Naive thymus-derived CD4-positive, alpha-beta T cell (primary cell): Measurements from ENCODE around the gene FAF1. TPM values are rescaled to one million over a fixed set of nuclear protein-coding genes. Genes with fewer than 3 reads are reported as not detected.
"Not testable (repeated sequence)": the region's sequence is repeated elsewhere in the genome, so short reads cannot be mapped to it uniquely, and the experiment has no call there.

Source experiments
- ATAC-seq: fragments of 150-1000 bp; cut with Tn5 transposase; 2 replicates; pipeline ENCODE4 v1.10.0; 2021; ENCODE audit warnings: mild to moderate bottlenecking, moderate library complexity
- CTCF ChIA-PET: fragments of 350-600 bp; sonication (Branson Sonifier 250); formaldehyde crosslinking; loops from one replicate; lab custom pipeline; 2021; ENCODE audit warnings: antibody characterized with exemption; lab: Charles Lee
- POLR2A ChIA-PET: fragments of 350-600 bp; sonication (Branson Sonifier 250); formaldehyde crosslinking; loops from one replicate; lab custom pipeline; 2021; ENCODE audit warnings: antibody characterized with exemption, inconsistent platforms; lab: Charles Lee
- DNase-seq, 9 donors: peaks; one replicate each; pipeline versions ENCODE4 v3.0.0 to v3.0.0-alpha.2; 2020 to 2022; ENCODE audit warnings: mixed read lengths in 1 of 9
- H3K27ac ChIP-seq: one replicate; pipeline ENCODE4 v1.7.0; 2013; ENCODE audit warnings: mild to moderate bottlenecking, low read depth, low read length, moderate library complexity
- H3K27me3 ChIP-seq, 2 donors: one replicate each; pipeline ENCODE4 v1.7.0; 2013; ENCODE audit warnings: low read length in 2 of 2, mild to moderate bottlenecking in 2 of 2, moderate library complexity in 2 of 2; ENCODE audit not compliant: control insufficient read depth in 2 of 2, insufficient read depth in 2 of 2
- H3K36me3 ChIP-seq, 3 experiments: 1 replicate in 2 of 3; 2 replicates in 1 of 3; pipeline ENCODE4 v1.7.0; 2013; ENCODE audit warnings: low read length in 3 of 3, mild to moderate bottlenecking in 3 of 3, moderate library complexity in 1 of 3; ENCODE audit not compliant: insufficient read depth in 3 of 3, control insufficient read depth in 2 of 3
- H3K4me1 ChIP-seq, 2 donors: one replicate each; pipeline ENCODE4 v1.7.0; 2013; ENCODE audit warnings: low read length in 2 of 2, mild to moderate bottlenecking in 2 of 2, moderate library complexity in 1 of 2; ENCODE audit not compliant: control insufficient read depth in 2 of 2, insufficient read depth in 2 of 2
- H3K4me3 ChIP-seq: 2 replicates; pipeline ENCODE4 v1.7.0; 2013; ENCODE audit warnings: mild to moderate bottlenecking, low read length
- H3K9me3 ChIP-seq, 3 experiments: 1 replicate in 2 of 3; 2 replicates in 1 of 3; pipeline ENCODE4 v1.7.0; 2013; ENCODE audit warnings: low read length in 3 of 3; ENCODE audit not compliant: control insufficient read depth in 2 of 3
- H3K27ac Mint-ChIP-seq, 9 donors: one replicate each; pipeline ENCODE4 v1.8.0; 2020 to 2022; ENCODE audit warnings: mixed read lengths in 9 of 9, mild to moderate bottlenecking in 8 of 9, moderate library complexity in 5 of 9, inconsistent platforms in 2 of 9
- H3K27me3 Mint-ChIP-seq, 5 donors: one replicate each; pipeline ENCODE4 v1.8.0; 2021 to 2022; ENCODE audit warnings: mixed read lengths in 5 of 5, mild to moderate bottlenecking in 1 of 5
- H3K36me3 Mint-ChIP-seq, 5 donors: one replicate each; pipeline ENCODE4 v1.8.0; 2020 to 2022; ENCODE audit warnings: mixed read lengths in 5 of 5, mild to moderate bottlenecking in 3 of 5, inconsistent platforms in 1 of 5
- H3K4me1 Mint-ChIP-seq, 7 donors: one replicate each; pipeline ENCODE4 v1.8.0; 2020 to 2022; ENCODE audit warnings: mixed read lengths in 7 of 7, mild to moderate bottlenecking in 3 of 7, inconsistent platforms in 1 of 7
- H3K4me3 Mint-ChIP-seq, 10 donors: one replicate each; pipeline ENCODE4 v1.8.0; 2020 to 2022; ENCODE audit warnings: mild to moderate bottlenecking in 10 of 10, mixed read lengths in 10 of 10, moderate library complexity in 6 of 10, inconsistent platforms in 2 of 10
- H3K9me3 Mint-ChIP-seq, 11 donors: one replicate each; pipeline ENCODE4 v1.8.0; 2020 to 2022; ENCODE audit warnings: mixed read lengths in 11 of 11, mild to moderate bottlenecking in 4 of 11, inconsistent platforms in 1 of 11, moderate library complexity in 1 of 11
- intact Hi-C, 2 donors: fragments of 100-400 bp; cut with micrococcal nuclease; formaldehyde crosslinking; loops; one replicate each; pipeline ENCODE4 v1.15.1; 2023
- polyA plus RNA-seq, 2 donors: library from polyadenylated mRNA; unstranded; fragments of 300-500 nt; fragmentation: Illumina TruSeq; gene quantifications; one replicate each; pipeline ENCODE4 v1.2.3, GENCODE V29; 2021
- total RNA-seq, 6 experiments: library from RNA in 5 of 6; stranded (reverse) in 5 of 6; gene quantifications; 1 replicate in 5 of 6; 2 replicates in 1 of 6; pipeline ENCODE4 v1.2.3 and lab custom pipeline; 2021 to 2026

Gene FAF1
- total and polyA plus RNA-seq, 7 experiments from 2014 or later = 36.9 to 66.6 (median 48.5) TPM

DNA sequence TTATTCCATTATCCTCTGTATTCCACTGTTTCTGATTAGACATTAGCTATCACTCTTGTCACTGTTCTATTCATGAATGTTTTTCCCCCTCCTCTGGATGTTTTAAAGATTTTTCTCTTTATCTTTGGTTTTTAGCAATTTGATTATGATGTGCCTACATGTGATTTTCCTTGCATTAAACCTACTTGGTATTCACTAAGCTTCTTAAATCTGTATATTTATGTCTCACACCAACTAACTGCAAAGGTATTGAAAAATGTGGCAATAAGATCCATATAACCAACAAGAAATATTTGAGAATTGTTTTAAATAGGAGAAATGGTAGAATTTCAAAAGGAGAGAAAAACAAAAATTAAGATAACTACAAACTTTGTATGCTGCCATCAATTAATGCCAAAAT, 25.2 kb downstream of the FAF1 start:
- ChIA-PET CTCF (no interaction called here), POLR2A (no interaction called here)
- peaks cover 16 to 59% (median 49%) of the 10 kb centered on the region in 7 donors for H3K4me1 Mint-ChIP-seq
- Histone ChIP-seq H3K27me3 (no peaks in the 10 kb centered on the region), H3K4me3 (no peak overlapping the region), H3K36me3 (no peaks in the 10 kb centered on the region), H3K27ac (no peak overlapping the region), H3K4me1 (no peaks in the 10 kb centered on the region), H3K9me3 (no peaks in the 10 kb centered on the region)
- ATAC-seq (no peak), DNase-seq (no peak)
- H3K36me3 Mint-ChIP-seq = peaks cover 0 to 3% (median 0%) of the 10 kb centered on the region in 5 donors
- H3K4me3 Mint-ChIP-seq = no peak overlapping the region
- intact Hi-C loops = loop anchor here in 1 of 2 donors (5.0 kb wide), 1 partner anchor 32 kb away; no protein-coding TSS in a partner anchor
- no peaks in the 10 kb centered on the region for H3K27me3 Mint-ChIP-seq
- H3K9me3 Mint-ChIP-seq = no peaks in the 10 kb centered on the region
- peak overlapping the region in 2 of 9 donors; percentile 25 to 28 for H3K27ac Mint-ChIP-seq

GRCh38 chr1:50933770-50934169, 26.3 kb downstream of the FAF1 start:
- Mint-ChIP-seq H3K27ac (peak overlapping the region in 2 of 9 donors; percentile 12 to 46), H3K4me1 (peaks cover 18 to 59% (median 49%) of the 10 kb centered on the region in 7 donors)
- H3K36me3 ChIP-seq, H3K27me3 Mint-ChIP-seq, H3K9me3 ChIP-seq, H3K4me3 Mint-ChIP-seq, POLR2A ChIA-PET, H3K36me3 Mint-ChIP-seq, CTCF ChIA-PET, H3K9me3 Mint-ChIP-seq, DNase-seq, ATAC-seq, H3K27ac ChIP-seq, H3K4me1 ChIP-seq, H3K27me3 ChIP-seq, H3K4me3 ChIP-seq: not testable (repeated sequence)
- intact Hi-C loops = loop anchor here in 1 of 2 donors (5.0 kb wide), 1 partner anchor 34 kb away; no protein-coding TSS in a partner anchor

DNA sequence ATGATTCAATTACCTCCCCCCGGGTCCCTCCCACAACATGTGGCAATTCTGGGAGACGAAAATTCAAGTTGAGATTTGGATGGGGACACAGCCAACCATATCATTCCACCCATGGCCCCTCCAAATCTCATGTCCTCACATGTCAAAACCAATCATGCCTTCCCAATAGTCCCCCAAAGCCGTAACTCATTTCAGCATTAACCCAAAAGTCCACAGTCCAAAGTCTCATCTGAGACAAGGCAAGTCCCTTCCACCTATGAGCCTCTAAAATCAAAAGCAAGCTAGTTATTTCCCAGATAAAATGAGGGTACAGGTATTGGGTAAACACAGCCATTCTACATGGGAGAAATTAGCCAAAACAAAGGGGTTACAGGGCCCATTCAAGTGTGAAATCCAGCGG, 28.0 kb downstream of the FAF1 start:
- H3K4me3 ChIP-seq, H3K4me3 Mint-ChIP-seq, ATAC-seq, H3K36me3 ChIP-seq, POLR2A ChIA-PET, H3K27me3 Mint-ChIP-seq, H3K36me3 Mint-ChIP-seq, H3K27ac Mint-ChIP-seq, H3K9me3 Mint-ChIP-seq, H3K27me3 ChIP-seq, CTCF ChIA-PET, H3K9me3 ChIP-seq, DNase-seq, H3K27ac ChIP-seq, H3K4me1 ChIP-seq: not testable (repeated sequence)
- H3K4me1 Mint-ChIP-seq = peaks cover 17 to 48% (median 37%) of the 10 kb centered on the region in 7 donors
- intact Hi-C loops = loop anchor here in 1 of 2 donors (5.0 kb wide), 1 partner anchor 35 kb away; no protein-coding TSS in a partner anchor

DNA sequence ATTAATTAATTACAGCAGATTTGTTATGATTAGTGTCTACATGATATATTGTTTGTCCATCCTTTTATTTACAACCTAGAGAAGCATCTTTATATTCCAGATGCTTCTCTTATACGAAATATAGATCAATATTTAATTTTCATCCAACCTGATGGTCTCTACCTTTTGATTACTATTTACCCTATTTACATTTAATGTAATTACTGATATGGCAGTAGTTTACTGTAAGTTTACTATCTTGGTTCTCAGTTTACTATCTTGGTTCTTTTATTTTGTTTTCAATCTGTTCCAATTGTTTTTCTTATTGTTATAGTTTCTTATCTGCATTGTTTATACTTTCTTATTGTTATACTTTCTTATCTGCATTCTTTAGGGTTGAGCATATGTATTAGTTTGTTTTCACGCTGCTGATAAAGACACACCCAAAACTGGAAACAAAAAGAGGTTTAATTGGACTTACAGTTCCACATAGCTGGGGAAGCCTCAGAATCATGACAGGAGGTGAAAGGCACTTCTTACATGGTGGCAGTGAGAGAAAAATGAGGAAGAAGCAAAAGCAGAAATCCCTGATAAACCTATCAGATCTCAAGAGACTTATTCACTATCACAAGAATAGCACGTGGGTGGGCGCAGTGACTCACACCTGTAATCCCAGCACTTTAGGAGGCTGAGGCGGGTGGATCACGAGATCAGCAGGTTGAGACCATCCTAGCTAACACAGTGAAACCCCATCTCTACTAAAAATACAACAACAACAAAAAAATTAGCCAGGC, 28.9 kb downstream of the FAF1 start:
- DNase-seq (no peak), ATAC-seq (no peak)
- intact Hi-C loops = loop anchor here in 1 of 2 donors (5.0 kb wide), 1 partner anchor 36 kb away; no protein-coding TSS in a partner anchor
- no peaks in the 10 kb centered on the region for H3K9me3 Mint-ChIP-seq
- H3K27me3 Mint-ChIP-seq = no peaks in the 10 kb centered on the region
- peaks cover 15 to 45% (median 34%) of the 10 kb centered on the region in 7 donors for H3K4me1 Mint-ChIP-seq
- ChIA-PET CTCF (interaction anchor here (1.2 to 1.9 kb wide), 2 partner anchors 47 to 129 kb away, joined by 5 read pairs; no protein-coding TSS in a partner anchor), POLR2A (no interaction called here)
- Histone ChIP-seq H3K27me3 (no peaks in the 10 kb centered on the region), H3K36me3 (no peaks in the 10 kb centered on the region), H3K27ac (no peak overlapping the region), H3K4me1 (no peaks in the 10 kb centered on the region), H3K9me3 (no peaks in the 10 kb centered on the region), H3K4me3 (no peak overlapping the region)
- no peak overlapping the region for H3K4me3 Mint-ChIP-seq
- peaks cover 0 to 12% (median 10%) of the 10 kb centered on the region in 5 donors for H3K36me3 Mint-ChIP-seq
- H3K27ac Mint-ChIP-seq = peak overlapping the region in 1 of 9 donors; percentile 48

GRCh38 chr1:50930193-50930592, 29.9 kb downstream of the FAF1 start:
- H3K27ac Mint-ChIP-seq = peak overlapping the region in 3 of 9 donors; percentile 3 to 71 (median 29)
- no peak for ATAC-seq
- POLR2A ChIA-PET = interaction anchor here (1.0 to 1.5 kb wide), 3 partner anchors 31 to 259 kb away, joined by 3 to 5 read pairs (median 4); partner anchors contain the start of gene CDKN2C

GRCh38 chr1:50929376-50929958, 30.6 kb downstream of the FAF1 start:
- peak in 6 of 9 donors; percentile 1 to 41 (median 28) for DNase-seq
- Histone ChIP-seq H3K36me3 (no peaks in the 10 kb centered on the region), H3K27ac (no peak overlapping the region), H3K9me3 (no peaks in the 10 kb centered on the region), H3K4me3 (no peak overlapping the region), H3K27me3 (no peaks in the 10 kb centered on the region), H3K4me1 (no peaks in the 10 kb centered on the region)
- Mint-ChIP-seq H3K4me1 (peaks cover 13 to 43% (median 40%) of the 10 kb centered on the region in 7 donors), H3K9me3 (peaks cover 0 to 2% (median 0%) of the 10 kb centered on the region in 11 donors), H3K27ac (no peak overlapping the region), H3K36me3 (peaks cover 0 to 24% (median 18%) of the 10 kb centered on the region in 5 donors), H3K4me3 (no peak overlapping the region), H3K27me3 (no peaks in the 10 kb centered on the region)
- intact Hi-C loops = loop anchor here (1.0 to 10.0 kb wide), 9 partner anchors 31 to 260 kb away; partner anchors contain the start of gene FAF1 (in 1 of the 2)
- CTCF ChIA-PET = interaction anchor here (0.7 to 1.9 kb wide), 18 partner anchors 10 to 367 kb away, joined by 3 to 14 read pairs (median 5); partner anchors contain the start of gene FAF1
- POLR2A ChIA-PET = interaction anchor here (0.5 to 1.5 kb wide), 4 partner anchors 14 to 259 kb away, joined by 3 to 5 read pairs (median 4); partner anchors contain the start of gene CDKN2C
- ATAC-seq = no peak

More at GRCh38 chr1:50930193-50930592, 29.9 kb downstream of the FAF1 start:
- Histone ChIP-seq H3K36me3 (no peaks in the 10 kb centered on the region), H3K9me3 (no peaks in the 10 kb centered on the region), H3K4me1 (no peaks in the 10 kb centered on the region), H3K27ac (no peak overlapping the region), H3K4me3 (no peak overlapping the region), H3K27me3 (no peaks in the 10 kb centered on the region)
- intact Hi-C loops = loop anchor here in 1 of 2 donors (5.0 kb wide), 1 partner anchor 37 kb away; no protein-coding TSS in a partner anchor
- CTCF ChIA-PET = interaction anchor here (0.7 to 1.9 kb wide), 16 partner anchors 9 to 367 kb away, joined by 3 to 14 read pairs (median 5); partner anchors contain the start of gene FAF1
- Mint-ChIP-seq H3K4me3 (no peak overlapping the region), H3K4me1 (peaks cover 10 to 44% (median 32%) of the 10 kb centered on the region in 7 donors), H3K27me3 (no peaks in the 10 kb centered on the region), H3K36me3 (peaks cover 0 to 17% (median 14%) of the 10 kb centered on the region in 5 donors), H3K9me3 (peaks cover 0 to under 1% (median 0%) of the 10 kb centered on the region in 11 donors)
- DNase-seq = no peak
